ENCODE measurements around the gene OR10H5. TPM values are rescaled to one million over a fixed set of nuclear protein-coding genes. Genes with fewer than 3 reads are reported as not detected.

OR10H5 gene
- polyA plus RNA-seq (2012; ENCODE audit: insufficient read depth, insufficient read length, low read depth) = 0.08 TPM

GRCh38 chr19:15787611-15788155 lies at the start of gene OR10H5:
TSS of gene OR10H5 (plus strand) at chr19:15787661. CDS start at chr19:15794049, 6,388 bp downstream.
- no peaks in the 10 kb centered on the region for H3K9me3 ChIP-seq
- no peak for TF ChIP-seq CTCF (IDR thresholded peaks at IDR 0.05; ENCODE audit: low read depth, low read length)

GRCh38 chr19:15737722-15738121 lies 49.7 kb upstream of the OR10H5 start, which contains the start of gene OR10H3:
TSS of gene OR10H3 (plus strand) at chr19:15737985. CDS start at chr19:15741393, 3,408 bp downstream.
- H3K4me1 ChIP-seq = no peaks in the 10 kb centered on the region
- no peak for TF ChIP-seq CTCF (IDR thresholded peaks at IDR 0.05; ENCODE audit: low read depth, low read length)
- no peak within 1 kb of the TSS for H3K4me3 ChIP-seq (ENCODE audit: low read depth, low read length)
- no peaks in the 10 kb centered on the region for H3K36me3 ChIP-seq
- DNase-seq = no peak
- no peaks in the 10 kb centered on the region for H3K27me3 ChIP-seq
- H3K9me3 ChIP-seq = no peaks in the 10 kb centered on the region

More at GRCh38 chr19:15787611-15788155, at the start of gene OR10H5:
- no peaks in the 10 kb centered on the region for H3K4me1 ChIP-seq
- no peak within 1 kb of the TSS for H3K4me3 ChIP-seq (ENCODE audit: low read depth, low read length)
- H3K36me3 ChIP-seq = no peaks in the 10 kb centered on the region
- no peaks in the 10 kb centered on the region for H3K27me3 ChIP-seq
- DNase-seq = no peak

- no peak for TF ChIP-seq CTCF (IDR thresholded peaks at IDR 0.05; ENCODE audit: low read depth, low read length)
- Histone ChIP-seq H3K27me3 (no peaks in the 10 kb centered on the region), H3K9me3 (no peaks in the 10 kb centered on the region), H3K36me3 (no peaks in the 10 kb centered on the region), H3K4me1 (no peaks in the 10 kb centered on the region), H3K4me3 (ENCODE audit: low read depth, low read length) (no peak overlapping the region)
- DNase-seq = no peak
These were observed 46.7 kb upstream of the OR10H5 start for GRCh38 chr19:15740785-15741184.

GRCh38 chr19:15748239-15748638 lies 39.2 kb upstream of the OR10H5 start:
- H3K4me3 ChIP-seq (ENCODE audit: low read depth, low read length) = no peak overlapping the region
- no peaks in the 10 kb centered on the region for H3K9me3 ChIP-seq
- H3K36me3 ChIP-seq = no peaks in the 10 kb centered on the region
- H3K27me3 ChIP-seq = no peaks in the 10 kb centered on the region; the same call in 1 of the 2 replicates
- no peak for TF ChIP-seq CTCF (IDR thresholded peaks at IDR 0.05; ENCODE audit: low read depth, low read length)
- H3K4me1 ChIP-seq = no peaks in the 10 kb centered on the region
- DNase-seq = no peak

GRCh38 chr19:15758379-15758778 lies 29.1 kb upstream of the OR10H5 start:
- H3K27me3 ChIP-seq = no peaks in the 10 kb centered on the region
- H3K9me3 ChIP-seq = no peaks in the 10 kb centered on the region
- H3K4me3 ChIP-seq (ENCODE audit: low read depth, low read length) = no peak overlapping the region
- TF ChIP-seq CTCF (IDR thresholded peaks at IDR 0.05; ENCODE audit: low read depth, low read length) = no peak
- DNase-seq = no peak
- H3K4me1 ChIP-seq = no peaks in the 10 kb centered on the region
- H3K36me3 ChIP-seq = no peaks in the 10 kb centered on the region

- H3K9me3 ChIP-seq = no peaks in the 10 kb centered on the region; the same call in 1 of the 2 replicates
- H3K27me3 ChIP-seq = no peaks in the 10 kb centered on the region
- peak; percentile 26 for DNase-seq
These were observed 27.4 kb upstream of the OR10H5 start for GRCh38 chr19:15759962-15760565.

More at GRCh38 chr19:15759962-15760565, 27.4 kb upstream of the OR10H5 start:
- peak; percentile 31 for TF ChIP-seq CTCF (IDR thresholded peaks at IDR 0.05; ENCODE audit: low read depth, low read length)
- H3K4me3 ChIP-seq (ENCODE audit: low read depth, low read length) = no peak overlapping the region
- no peaks in the 10 kb centered on the region for H3K36me3 ChIP-seq
- no peaks in the 10 kb centered on the region for H3K4me1 ChIP-seq

Data from BE2C (cell line).